ENCODE measurements around the gene ZNF57. TPM values are rescaled to one million over a fixed set of nuclear protein-coding genes. Genes with fewer than 3 reads are reported as not detected.
A peak's percentile ranks its signal among the peaks of the same experiment; 100 is the strongest.

Gene ZNF57
- total and polyA plus RNA-seq, 9 of the 15 experiments (the other 6 are each of a cell fraction or from before 2014, with no cell fraction given): 3.9 to 13.5 (median 7.8) TPM

- TF ChIP-seq ZBTB43 (CRISPR knock-in tag; IDR thresholded peaks at IDR 0.05): no peak
- TF ChIP-seq GTF2A2 (tag; IDR thresholded peaks at IDR 0.05): no peak
- TF ChIP-seq ZFP1 (CRISPR knock-in tag; IDR thresholded peaks at IDR 0.05): no peak
- TF ChIP-seq HDAC2 (IDR thresholded peaks at IDR 0.05): peak; percentile 100
- TF ChIP-seq HOXB6 (CRISPR knock-in tag; IDR thresholded peaks at IDR 0.05; ENCODE audit: borderline replicate concordance): no peak
- no peak for TF ChIP-seq CHCHD3 (CRISPR knock-in tag; IDR thresholded peaks at IDR 0.05)
- no peak for TF ChIP-seq MCM2 (IDR thresholded peaks at IDR 0.05; ENCODE audit: low read depth)
- TF ChIP-seq ESRRB (CRISPR knock-in tag; IDR thresholded peaks at IDR 0.05; ENCODE audit: borderline replicate concordance): peak; percentile 7; the same call in 1 of the 2 replicates
- TF ChIP-seq POLR2H (tag; IDR thresholded peaks at IDR 0.05; ENCODE audit: low read depth): no peak; the same call in 1 of the 2 replicates
- no peak for TF ChIP-seq ETS2 (tag; IDR thresholded peaks at IDR 0.05; ENCODE audit: borderline replicate concordance, poor library complexity, severe bottlenecking)
- TF ChIP-seq TBP (optimal IDR thresholded peaks at IDR 0.05; ENCODE audit: low read depth, low read length): no peak
- TF ChIP-seq BACH1 (tag; IDR thresholded peaks at IDR 0.05): no peak; the same call in 1 of the 2 replicates
- no peak for TF ChIP-seq POLR2A (conservative IDR thresholded peaks at IDR 0.05)
- TF ChIP-seq, protein P1, sequence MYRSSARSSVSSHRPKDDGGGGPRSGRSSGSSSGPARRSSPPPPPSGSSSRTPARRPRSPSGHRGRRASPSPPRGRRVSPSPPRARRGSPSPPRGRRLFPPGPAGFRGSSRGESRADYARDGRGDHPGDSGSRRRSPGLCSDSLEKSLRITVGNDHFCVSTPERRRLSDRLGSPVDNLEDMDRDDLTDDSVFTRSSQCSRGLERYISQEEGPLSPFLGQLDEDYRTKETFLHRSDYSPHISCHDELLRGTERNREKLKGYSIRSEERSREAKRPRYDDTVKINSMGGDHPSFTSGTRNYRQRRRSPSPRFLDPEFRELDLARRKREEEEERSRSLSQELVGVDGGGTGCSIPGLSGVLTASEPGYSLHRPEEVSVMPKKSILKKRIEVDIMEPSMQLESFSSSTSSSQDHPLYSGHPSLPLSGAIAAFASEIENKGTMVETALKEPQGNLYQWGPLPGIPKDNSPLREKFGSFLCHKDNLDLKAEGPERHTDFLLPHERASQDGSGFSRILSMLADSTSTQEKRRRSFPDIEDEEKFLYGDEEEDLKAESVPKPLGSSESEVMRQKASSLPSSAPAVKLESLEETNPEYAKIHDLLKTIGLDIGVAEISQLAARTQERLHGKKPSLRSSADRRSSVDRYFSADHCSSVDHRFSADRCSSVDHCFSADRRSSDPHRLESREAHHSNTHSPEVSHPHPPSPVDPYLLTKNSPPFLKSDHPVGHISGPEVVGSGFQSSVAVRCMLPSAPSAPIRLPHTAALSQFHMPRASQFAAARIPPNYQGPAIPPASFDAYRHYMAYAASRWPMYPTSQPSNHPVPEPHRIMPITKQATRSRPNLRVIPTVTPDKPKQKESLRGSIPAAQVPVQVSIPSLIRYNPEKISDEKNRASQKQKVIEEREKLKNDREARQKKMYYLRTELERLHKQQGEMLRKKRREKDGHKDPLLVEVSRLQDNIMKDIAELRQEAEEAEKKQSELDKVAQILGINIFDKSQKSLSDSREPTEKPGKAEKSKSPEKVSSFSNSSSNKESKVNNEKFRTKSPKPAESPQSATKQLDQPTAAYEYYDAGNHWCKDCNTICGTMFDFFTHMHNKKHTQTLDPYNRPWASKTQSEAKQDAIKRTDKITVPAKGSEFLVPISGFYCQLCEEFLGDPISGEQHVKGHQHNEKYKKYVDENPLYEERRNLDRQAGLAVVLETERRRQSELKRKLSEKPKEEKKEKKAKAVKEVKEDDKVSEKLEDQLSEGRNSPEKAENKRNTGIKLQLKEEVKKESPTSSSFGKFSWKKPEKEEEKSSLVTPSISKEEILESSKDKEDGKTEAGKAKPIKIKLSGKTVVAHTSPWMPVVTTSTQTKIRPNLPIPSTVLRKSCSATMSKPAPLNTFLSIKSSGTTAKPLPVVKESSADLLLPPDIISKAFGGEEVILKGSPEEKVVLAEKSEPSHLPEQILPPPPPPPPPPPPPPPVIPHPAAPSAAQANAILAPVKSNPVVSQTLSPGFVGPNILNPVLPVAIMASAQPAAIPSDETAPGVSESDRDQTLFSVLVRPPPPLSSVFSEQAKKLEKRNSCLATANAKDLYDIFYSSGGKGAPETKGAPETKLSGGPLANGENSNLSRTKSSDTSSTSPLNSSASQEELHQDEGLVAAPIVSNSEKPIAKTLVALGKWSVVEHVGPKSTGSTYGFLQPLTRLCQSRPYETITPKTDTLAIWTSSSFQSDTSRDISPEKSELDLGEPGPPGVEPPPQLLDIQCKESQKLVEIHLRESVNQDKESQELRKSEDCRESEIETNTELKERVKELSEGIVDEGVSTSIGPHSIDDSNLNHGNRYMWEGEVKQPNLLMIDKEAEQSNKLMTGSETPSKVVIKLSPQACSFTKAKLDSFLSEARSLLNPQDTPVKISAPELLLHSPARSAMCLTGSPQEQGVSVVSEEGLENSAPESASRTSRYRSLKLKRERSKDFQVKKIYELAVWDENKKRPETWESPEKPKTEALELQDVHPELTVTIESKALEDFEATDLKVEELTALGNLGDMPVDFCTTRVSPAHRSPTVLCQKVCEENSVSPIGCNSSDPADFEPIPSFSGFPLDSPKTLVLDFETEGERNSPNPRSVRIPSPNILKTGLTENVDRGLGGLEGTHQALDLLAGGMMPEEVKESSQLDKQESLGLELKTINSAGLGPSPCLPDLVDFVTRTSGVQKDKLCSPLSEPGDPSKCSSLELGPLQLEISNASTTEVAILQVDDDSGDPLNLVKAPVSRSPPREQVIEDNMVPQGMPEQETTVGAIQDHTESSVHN (IDR thresholded peaks at IDR 0.05; ENCODE audit: borderline replicate concordance in 1 of 2, low read depth in 1 of 2): no peak; a peak in 1 of 4 replicates
- TF ChIP-seq ERF (CRISPR knock-in tag; IDR thresholded peaks at IDR 0.05): 0 out of 2 replicates have a peak, but pooled peaks have one; percentile 39
- TF ChIP-seq TCFL5 (CRISPR knock-in tag; conservative IDR thresholded peaks at IDR 0.05): no peak
- peak; percentile 86; the same call in 1 of the 2 replicates for TF ChIP-seq ZBED1 (IDR thresholded peaks at IDR 0.05)
- TF ChIP-seq SRSF9 (IDR thresholded peaks at IDR 0.05; ENCODE audit: borderline replicate concordance, low read depth, low read length): no peak
- TF ChIP-seq ZNF121 (CRISPR knock-in tag; conservative IDR thresholded peaks at IDR 0.05): no peak
- TF ChIP-seq, protein P2, sequence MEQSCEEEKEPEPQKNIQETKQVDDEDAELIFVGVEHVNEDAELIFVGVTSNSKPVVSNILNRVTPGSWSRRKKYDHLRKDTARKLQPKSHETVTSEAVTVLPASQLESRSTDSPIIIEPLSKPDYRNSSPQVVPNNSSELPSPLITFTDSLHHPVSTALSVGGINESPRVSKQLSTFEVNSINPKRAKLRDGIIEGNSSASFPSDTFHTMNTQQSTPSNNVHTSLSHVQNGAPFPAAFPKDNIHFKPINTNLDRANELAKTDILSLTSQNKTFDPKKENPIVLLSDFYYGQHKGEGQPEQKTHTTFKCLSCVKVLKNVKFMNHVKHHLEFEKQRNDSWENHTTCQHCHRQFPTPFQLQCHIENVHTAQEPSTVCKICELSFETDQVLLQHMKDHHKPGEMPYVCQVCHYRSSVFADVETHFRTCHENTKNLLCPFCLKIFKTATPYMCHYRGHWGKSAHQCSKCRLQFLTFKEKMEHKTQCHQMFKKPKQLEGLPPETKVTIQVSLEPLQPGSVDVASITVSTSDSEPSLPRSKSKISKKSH (CRISPR knock-in tag; IDR thresholded peaks at IDR 0.05): no peak
These were observed 49.2 kb downstream of the ZNF57 start (continued) for GRCh38 chr19:2949939-2950285.

Data from K562 (cell line).